ENCODE results near the gene DLK1. TPM values are rescaled to one million over a fixed set of nuclear protein-coding genes. Genes with fewer than 3 reads are reported as not detected.

DLK1 gene
- not detected in 2 replicates for total RNA-seq

DNA sequence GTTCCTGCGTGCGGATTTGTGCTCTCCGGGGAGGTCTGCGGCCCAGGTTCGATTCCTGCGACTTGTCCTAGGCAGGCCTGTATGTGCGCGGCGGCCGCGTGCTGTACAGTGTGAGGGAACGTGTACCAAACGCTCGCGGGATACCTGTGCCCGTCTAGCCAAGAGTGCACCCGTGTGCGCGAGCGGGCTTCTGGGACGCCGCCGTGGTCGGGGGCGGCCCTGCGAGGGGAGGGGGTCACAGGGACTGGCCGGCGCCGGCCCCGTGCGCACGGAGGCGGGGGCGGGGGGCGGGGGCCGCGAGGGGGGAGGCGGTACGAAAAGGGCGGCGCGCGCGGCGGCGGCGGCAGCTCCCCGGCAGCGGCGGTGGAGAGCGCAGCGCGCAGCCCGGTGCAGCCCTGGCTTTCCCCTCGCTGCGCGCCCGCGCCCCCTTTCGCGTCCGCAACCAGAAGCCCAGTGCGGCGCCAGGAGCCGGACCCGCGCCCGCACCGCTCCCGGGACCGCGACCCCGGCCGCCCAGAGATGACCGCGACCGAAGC is at the start of gene DLK1:
Gene DLK1, plus strand, starts transcription at position 343 of the 536 bp plus-strand sequence. Its CDS starts 177 bp downstream, at position 520.

Other genes with a start within 250 kb of the DLK1 start
- gene BEGAIN, start 139.5 kb upstream of the DLK1 start, total RNA-seq: 0.32 and 0.91 TPM in 2 replicates
- 45.1 and 87.2 TPM in 2 replicates for gene MEG3, start 99.2 kb downstream of the DLK1 start, total RNA-seq
- gene RTL1, start 176.8 kb downstream of the DLK1 start, total RNA-seq: not detected in 2 replicates

Data from epithelial cell of umbilical artery (primary cell).